Activated gamma-delta T cell treated with Interleukin-2 at 50 U/mL for 16 hours (primary cell): ENCODE measurements around the gene ASTN2.
"Not testable (repeated sequence)": the region's sequence is repeated elsewhere in the genome, so short reads cannot be mapped to it uniquely, and the experiment has no call there.

Source experiments
- DNase-seq: peaks from one replicate; pipeline ENCODE4 v3.0.0-alpha.2; 2020

ASTN2 gene

GRCh38 chr9:116901260-116901659, 513.6 kb downstream of the ASTN2 start:
- no peak for DNase-seq

DNA sequence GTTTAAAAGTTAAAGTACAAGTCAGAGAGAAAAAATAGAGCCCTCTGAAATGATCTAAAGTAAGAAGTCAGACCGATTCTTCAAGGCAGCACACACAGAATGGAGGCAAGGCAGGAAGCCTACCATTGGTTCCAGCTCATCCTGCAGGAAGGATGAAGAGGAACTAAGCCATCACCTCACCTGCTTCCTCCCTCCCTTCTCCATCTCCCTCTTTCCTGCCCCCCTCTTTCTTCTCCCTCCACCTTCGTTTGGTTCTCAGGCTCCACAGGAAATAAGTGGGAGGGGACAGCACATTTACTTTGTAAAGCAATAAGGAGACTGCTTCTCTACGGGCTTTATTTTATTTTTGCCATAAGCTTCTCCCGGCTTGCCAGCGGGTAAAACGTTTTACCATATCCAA, 514.3 kb downstream of the ASTN2 start:
- DNase-seq = no peak

DNA sequence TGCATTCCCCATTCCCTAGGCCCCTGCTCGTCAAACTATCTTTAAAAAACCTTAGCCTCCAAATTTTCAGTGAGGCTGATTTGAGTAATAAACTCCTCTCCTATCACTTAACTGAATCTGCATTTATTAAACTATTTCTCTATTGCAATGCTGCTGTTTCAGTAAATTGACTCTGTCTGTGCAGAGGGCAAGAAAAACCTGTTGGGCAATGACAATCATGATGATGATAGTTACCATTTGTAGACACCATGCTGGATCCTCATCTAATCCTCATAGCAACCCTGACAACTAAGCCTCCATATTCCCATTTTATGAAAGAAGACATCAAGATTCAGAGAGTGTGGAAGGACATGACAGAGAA, 514.9 kb downstream of the ASTN2 start:
- no peak for DNase-seq

DNA sequence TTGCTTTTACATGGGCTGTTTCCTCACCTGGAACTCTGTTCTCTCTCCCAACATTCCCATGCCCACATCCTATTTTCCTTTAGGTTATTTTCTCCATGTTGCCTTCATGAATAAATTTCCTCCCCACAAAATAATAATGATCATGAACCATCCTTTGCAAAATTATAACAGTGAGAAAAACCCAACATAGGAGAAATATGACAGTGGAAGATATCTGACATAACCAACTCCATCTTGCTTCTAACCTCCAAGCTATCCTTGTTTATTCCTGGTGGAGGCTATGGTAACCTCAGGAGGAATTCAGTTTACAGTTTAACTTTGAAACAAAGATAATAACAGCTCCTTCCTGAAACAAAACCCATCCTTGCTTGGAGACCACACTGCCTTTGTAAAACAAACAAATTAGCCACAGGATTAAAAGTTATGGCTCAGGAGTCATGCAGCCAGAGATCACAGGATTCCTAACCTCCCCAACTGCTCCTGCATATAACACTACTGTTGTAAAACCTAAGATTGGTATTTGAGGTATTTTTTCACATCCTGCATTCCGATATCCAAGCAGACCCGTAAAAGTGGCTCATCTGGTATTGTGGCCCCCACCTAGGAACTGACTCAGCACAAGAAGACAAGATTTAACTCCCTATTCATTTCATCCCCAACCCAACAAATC, 515.4 kb downstream of the ASTN2 start:
- DNase-seq = no peak

DNA sequence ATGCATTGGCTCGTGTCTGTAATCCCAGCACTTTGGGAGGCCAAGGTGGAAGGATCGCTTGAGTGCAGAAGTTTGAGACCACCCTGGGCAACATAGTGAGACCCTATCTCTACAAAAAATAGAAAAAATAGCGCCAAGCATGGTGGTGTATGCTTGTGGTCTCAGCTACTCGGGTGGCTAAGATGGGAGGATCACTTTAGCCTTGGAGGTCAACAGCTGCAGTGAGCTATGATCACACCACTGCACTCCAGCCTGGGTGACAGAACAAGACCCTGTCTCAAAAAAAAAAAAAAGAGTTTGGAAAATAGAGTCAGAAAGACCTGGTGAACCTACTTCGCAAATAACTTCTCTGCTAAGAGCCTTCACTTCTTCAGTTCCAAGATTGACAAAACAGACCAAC, 516.7 kb downstream of the ASTN2 start:
- DNase-seq = not testable (repeated sequence)

GRCh38 chr9:116897201-116897600, 517.7 kb downstream of the ASTN2 start:
- DNase-seq = no peak

DNA sequence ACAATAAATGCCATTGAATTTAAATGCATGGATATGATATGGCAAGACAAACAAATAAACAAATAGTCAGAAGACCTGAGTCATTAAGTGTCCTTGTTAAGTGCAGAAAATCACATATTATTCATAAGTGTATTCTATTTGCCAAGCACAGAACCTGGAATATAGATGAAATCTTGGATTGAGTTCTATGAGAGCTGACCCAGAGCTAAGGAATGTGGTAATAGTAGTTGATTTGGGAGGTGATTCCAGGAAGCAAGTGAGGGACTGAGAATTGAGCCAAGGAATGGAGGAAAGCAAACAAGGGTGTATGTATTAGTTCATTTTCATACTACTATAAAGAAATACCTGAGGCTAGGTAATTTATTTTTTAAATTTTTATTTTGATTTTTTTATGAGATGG, 518.9 kb downstream of the ASTN2 start:
- DNase-seq = no peak

DNA sequence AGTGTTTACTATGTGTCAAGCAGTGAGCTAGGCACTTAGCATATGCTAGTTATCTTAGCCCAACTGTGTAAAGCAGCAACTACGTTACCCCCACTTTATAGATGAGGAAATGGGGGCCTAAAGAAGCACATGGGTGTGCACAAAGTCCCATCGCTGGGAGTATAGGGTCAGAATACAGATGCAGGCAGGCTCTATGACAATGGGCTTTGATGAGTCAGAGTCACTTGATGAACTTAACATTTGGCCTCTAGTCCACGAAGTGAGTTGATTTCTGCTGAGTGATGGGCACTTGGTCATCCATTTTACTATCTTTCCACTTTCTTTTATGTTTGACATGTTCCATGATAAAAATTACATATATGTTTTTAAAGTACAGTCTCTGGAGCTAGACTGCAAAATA, 523.4 kb downstream of the ASTN2 start:
- DNase-seq = no peak

DNA sequence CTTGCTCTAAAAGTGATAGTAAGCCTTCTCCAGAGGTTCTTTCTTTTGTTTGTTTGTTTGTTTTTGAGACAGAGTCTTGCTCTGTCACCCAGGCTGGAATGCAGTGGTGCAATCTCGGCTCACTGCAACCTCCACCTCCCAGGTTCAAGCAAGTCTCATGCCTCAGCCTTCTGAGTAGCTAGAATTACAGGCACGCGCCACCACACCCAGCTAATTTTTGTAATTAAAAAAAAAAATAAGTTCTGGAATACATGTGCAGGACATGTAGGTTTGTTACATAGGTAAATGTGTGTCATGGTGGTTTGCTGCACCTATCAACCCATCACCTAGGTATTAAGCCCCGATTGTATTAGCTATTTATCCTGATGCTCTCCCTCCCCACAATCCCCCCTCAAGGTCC, 526.4 kb downstream of the ASTN2 start:
- not testable (repeated sequence) for DNase-seq

DNA sequence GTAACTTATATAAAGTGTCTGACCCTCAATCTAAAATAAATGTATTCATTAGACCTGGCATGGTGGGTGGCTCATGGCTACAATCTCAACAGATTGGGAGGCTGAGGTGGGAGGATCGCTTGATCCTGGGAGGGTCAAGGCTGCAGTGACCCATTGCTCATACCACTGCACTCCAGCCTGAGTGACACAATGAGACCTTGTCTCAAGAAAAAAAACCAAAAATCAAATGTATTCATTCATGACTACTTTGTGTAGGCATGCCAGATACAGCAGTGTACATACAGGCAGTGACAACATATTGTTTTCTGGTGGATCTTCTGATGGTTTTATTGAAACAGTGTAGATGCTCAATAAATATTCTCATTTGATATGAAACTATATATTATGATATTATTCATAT, 526.8 kb downstream of the ASTN2 start:
- DNase-seq = no peak

DNA sequence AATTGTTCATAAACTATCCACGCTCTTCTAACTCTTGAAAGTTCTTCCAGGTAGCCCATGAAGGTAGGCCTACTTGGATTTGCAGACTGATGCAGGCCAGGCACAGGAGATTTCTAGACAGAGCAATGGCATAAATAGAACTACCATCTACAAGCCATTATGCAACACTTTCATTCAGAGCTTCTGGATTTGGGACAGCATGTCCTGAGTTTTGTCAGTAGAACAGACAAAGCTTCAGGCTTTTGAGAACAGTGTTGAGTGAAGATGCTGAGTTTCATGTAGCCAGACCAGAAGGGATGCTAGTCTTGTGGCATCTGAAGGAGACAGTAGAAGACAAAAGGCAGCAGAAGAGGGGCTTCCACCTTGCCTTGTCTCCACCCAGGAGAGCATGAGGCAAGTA, 531.2 kb downstream of the ASTN2 start:
- DNase-seq = no peak

- no peak for DNase-seq
These were observed 537.8 kb downstream of the ASTN2 start for GRCh38 chr9:116877072-116877471.

GRCh38 chr9:116875576-116875975, 539.3 kb downstream of the ASTN2 start:
- DNase-seq = no peak

DNA sequence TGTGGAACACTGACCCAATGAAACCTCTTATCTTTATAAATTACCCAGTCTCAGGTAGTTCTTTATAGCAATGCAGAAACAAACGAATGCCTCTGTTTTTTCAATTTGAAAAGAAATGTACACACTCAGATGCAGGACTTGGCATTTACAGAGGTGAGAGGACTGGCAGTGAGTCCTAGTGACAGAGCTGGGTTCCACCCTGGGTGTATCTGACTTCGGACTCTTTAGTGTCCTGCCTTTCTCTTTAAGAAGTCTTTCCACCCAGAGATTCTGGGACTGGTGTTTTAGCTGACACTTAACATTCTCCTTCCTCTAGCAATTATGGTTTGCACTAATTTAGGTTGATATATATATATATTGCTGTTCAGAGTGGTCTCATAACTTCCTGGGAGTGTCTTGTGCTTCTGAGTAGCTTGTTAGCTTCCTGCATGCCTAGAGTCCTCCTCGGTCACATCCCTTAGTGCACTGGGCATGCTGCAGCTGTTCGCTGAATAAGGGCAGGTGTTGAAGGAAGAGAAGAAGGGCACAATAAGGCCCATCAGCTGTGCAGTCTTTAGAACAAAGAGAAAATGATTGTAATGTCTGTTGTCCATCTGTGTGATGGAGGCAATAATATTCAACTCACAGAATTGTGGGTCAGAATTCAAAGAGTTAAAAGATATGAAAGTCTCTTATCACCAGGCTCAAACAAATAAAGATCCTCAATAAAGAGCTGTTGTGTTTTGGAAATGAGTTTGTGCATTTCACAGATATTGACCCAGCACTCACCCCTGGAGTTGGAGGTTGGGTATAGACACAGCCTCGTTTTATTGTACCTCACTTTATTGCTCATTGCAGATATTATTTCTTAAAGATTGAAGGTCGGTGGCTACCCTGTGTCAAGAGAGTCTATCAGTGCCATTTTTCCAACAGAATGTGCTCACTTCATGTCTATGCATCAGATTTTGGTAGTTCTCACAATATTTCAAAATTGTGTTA, 540.6 kb downstream of the ASTN2 start:
- no peak for DNase-seq

DNA sequence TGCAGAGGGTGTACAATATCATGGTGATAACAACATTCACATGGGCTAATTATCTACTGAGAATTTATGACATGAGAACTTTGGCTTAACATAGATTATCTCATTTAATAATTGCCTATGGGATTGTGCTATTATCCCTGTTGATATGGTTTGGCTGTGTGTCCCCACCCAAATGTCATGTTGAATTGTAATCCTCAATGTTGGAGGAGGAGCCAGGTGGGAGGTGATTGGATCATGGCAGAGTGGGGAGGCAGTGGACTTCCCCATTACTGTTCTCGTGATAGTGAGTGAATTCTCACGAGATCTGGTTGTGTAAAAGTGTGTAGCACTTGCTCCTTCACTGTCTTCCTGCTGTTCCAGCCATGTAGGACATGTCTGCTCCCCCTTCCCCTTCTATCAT, 541.4 kb downstream of the ASTN2 start:
- no peak for DNase-seq

DNA sequence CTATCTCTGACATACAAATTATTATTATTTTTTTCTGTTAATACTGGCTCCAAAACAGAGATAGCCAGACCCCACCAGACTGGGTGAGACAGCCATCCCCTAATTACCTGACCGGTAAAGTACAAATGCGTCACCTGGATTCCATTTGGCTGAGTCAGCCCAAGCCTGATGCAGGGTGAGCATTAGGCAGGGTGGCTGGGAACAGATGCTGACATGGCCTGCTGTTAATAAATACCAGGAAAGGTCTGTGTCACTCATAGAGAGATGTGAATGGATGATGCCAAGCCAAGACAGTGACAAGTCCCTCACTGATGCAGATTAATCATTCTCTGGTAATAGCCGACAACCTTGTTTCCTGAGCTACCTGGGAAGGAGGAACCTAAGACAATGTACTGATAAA, 544.3 kb downstream of the ASTN2 start:
- DNase-seq = no peak

DNA sequence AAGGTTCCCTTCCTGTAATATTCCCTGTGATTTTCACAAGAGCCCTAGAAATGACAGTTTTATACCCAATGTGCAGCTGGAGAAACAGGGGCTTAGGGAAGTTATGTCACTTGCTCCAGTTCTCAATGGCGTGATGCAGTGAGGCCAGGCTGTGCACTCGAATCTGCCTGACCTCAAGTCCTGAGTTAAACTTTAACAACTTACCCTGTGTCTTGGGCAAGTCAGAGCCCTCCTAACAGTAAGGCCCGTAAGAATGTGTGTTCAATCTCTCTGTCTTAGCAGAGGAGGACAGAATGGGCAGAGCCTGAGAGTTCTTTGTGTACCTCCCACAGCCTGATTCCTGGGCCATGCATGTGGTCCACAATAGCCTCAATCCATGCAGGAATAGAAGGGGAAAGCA, 546.7 kb downstream of the ASTN2 start:
- DNase-seq = no peak

DNA sequence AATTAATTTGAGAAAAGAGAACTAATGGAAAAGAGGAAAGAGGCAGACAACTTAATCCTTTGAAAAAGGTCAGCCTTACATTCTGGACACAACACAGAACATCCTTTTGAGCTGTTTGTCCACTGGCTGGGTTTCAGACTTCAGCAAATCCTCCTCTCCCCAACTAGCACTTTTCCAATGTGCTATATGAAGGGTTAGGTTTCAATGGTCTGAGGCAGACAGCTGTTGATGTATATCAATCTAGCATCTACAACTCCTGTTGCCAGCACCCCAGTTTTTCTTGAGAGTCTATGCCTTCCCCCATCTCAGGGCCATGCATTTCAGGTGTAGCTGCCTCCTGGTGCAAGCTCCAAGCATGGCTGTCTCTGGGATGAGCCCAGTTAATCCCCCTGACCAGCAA, 553.5 kb downstream of the ASTN2 start:
- DNase-seq = no peak

GRCh38 chr9:116860509-116861120, 554.2 kb downstream of the ASTN2 start:
- DNase-seq = no peak

- no peak for DNase-seq
These were observed 555.1 kb downstream of the ASTN2 start for GRCh38 chr9:116859763-116860162.

DNA sequence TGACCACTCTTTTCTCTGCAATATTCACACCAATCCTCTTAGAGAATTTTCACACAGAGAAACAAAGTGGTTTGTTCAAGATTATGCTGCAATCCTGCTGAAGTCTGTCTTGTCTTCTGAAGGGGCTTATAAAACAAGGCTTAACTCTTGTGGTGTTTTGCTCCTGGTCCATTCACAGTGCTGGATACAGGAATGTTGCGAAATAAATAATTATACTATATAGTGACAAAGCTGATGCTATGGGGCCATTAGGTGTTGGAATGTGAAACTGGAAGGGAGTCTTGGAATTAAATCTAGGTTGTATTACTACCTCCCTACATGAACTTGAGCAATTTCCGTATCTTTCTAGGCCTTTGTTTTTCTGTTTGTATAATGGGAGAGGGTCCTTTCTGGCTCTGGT, 557.5 kb downstream of the ASTN2 start:
- no peak for DNase-seq

- DNase-seq = no peak
These were observed 558.8 kb downstream of the ASTN2 start for GRCh38 chr9:116855881-116856662.

- DNase-seq = no peak
These were observed 565.1 kb downstream of the ASTN2 start for GRCh38 chr9:116849721-116850120.
